Chondrocyte (in vitro differentiated cells): ENCODE measurements around the gene TRDN. TPM values are rescaled to one million over a fixed set of nuclear protein-coding genes. Genes with fewer than 3 reads are reported as not detected.

Experiments used
- DNase-seq: peaks from one replicate; pipeline ENCODE4 v3.0.0; 2021; ENCODE audit warnings: mixed read lengths, low spot score
- H3K27ac Mint-ChIP-seq: one replicate; pipeline ENCODE4 v1.8.0; 2021; ENCODE audit warnings: mild to moderate bottlenecking, moderate library complexity, mixed read lengths; ENCODE audit not compliant: unreplicated experiment
- H3K27me3 Mint-ChIP-seq: 2 replicates; pipeline ENCODE4 v1.8.0; 2021; ENCODE audit warnings: low read depth, mixed read lengths
- H3K36me3 Mint-ChIP-seq: 2 replicates; pipeline ENCODE4 v1.8.0; 2021; ENCODE audit warnings: low read depth, mixed read lengths
- H3K4me1 Mint-ChIP-seq: 2 replicates; pipeline ENCODE4 v1.8.0; 2021; ENCODE audit warnings: low read depth, mild to moderate bottlenecking, mixed read lengths
- H3K4me3 Mint-ChIP-seq: one replicate; pipeline ENCODE4 v1.8.0; 2021; ENCODE audit warnings: mild to moderate bottlenecking, moderate library complexity, mixed read lengths; ENCODE audit not compliant: unreplicated experiment
- H3K9me3 Mint-ChIP-seq: 2 replicates; pipeline ENCODE4 v1.8.0; 2021; ENCODE audit warnings: low read depth, mixed read lengths
- total RNA-seq: library from RNA; stranded (reverse); gene quantifications from 3 replicates; pipeline ENCODE4 v1.2.1, GENCODE V29; 2021
- TF ChIP-seq, protein P1 (sequence below): fragments of 200-600 bp; sonication (generic); IDR thresholded peaks from 2 replicates; pipeline ENCODE4 v1.5.0; 2021; ENCODE audit warnings: antibody characterized with exemption, mild to moderate bottlenecking, moderate library complexity

Gene TRDN
- total RNA-seq, 1 donor from 2014 or later = not detected

DNA sequence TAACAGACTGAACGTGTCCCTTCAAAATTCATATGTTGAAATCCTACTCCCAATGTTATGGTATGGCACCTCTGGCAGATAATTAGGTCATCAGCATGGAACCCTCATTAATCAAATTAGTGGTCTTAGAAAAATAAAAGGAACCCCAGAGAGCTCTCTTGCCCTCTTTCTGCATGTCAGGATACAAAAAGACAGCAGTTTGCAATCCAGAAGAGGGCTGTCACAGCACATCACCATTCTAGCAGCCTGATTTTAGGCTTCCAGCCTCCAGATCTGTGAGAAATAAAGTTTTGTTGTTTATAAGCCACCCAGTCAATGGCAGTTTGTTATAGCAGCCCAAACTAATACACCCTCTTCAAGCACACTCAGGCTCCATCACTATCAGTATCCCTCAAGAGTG, 292.9 kb downstream of the TRDN start:
- Mint-ChIP-seq H3K4me3 (no peak overlapping the region), H3K9me3 (no peaks in the 10 kb centered on the region), H3K27ac (no peak overlapping the region), H3K36me3 (no peaks in the 10 kb centered on the region), H3K27me3 (peaks cover 37% of the 10 kb centered on the region), H3K4me1 (no peaks in the 10 kb centered on the region)
- no peak for DNase-seq
- TF ChIP-seq, protein P1, sequence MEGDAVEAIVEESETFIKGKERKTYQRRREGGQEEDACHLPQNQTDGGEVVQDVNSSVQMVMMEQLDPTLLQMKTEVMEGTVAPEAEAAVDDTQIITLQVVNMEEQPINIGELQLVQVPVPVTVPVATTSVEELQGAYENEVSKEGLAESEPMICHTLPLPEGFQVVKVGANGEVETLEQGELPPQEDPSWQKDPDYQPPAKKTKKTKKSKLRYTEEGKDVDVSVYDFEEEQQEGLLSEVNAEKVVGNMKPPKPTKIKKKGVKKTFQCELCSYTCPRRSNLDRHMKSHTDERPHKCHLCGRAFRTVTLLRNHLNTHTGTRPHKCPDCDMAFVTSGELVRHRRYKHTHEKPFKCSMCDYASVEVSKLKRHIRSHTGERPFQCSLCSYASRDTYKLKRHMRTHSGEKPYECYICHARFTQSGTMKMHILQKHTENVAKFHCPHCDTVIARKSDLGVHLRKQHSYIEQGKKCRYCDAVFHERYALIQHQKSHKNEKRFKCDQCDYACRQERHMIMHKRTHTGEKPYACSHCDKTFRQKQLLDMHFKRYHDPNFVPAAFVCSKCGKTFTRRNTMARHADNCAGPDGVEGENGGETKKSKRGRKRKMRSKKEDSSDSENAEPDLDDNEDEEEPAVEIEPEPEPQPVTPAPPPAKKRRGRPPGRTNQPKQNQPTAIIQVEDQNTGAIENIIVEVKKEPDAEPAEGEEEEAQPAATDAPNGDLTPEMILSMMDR = no peak

DNA sequence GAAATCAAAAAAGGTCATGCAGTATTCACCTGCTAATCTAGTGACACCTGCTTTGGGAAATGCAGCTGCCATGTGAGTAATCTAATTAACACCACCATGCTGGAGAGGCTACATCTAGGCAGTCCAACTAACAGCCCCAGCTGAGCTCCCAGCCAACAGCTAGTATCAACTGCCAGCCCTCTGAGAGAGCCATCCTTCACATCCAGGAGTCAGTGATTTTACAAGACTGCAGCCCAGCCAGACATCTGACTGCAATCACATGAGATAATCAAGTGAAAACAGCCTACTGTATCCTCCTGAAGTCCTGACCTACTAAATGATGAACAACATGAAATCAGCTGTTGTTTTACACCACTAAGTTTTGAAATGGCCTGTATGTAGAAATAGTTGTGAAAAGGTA, 298.4 kb downstream of the TRDN start:
- no peaks in the 10 kb centered on the region for H3K36me3 Mint-ChIP-seq
- no peak overlapping the region for H3K4me3 Mint-ChIP-seq
- H3K4me1 Mint-ChIP-seq = no peaks in the 10 kb centered on the region
- H3K27ac Mint-ChIP-seq = no peak overlapping the region
- TF ChIP-seq, protein P1 = no peak
- H3K9me3 Mint-ChIP-seq = no peaks in the 10 kb centered on the region
- peaks cover 17% of the 10 kb centered on the region for H3K27me3 Mint-ChIP-seq
- DNase-seq = no peak

DNA sequence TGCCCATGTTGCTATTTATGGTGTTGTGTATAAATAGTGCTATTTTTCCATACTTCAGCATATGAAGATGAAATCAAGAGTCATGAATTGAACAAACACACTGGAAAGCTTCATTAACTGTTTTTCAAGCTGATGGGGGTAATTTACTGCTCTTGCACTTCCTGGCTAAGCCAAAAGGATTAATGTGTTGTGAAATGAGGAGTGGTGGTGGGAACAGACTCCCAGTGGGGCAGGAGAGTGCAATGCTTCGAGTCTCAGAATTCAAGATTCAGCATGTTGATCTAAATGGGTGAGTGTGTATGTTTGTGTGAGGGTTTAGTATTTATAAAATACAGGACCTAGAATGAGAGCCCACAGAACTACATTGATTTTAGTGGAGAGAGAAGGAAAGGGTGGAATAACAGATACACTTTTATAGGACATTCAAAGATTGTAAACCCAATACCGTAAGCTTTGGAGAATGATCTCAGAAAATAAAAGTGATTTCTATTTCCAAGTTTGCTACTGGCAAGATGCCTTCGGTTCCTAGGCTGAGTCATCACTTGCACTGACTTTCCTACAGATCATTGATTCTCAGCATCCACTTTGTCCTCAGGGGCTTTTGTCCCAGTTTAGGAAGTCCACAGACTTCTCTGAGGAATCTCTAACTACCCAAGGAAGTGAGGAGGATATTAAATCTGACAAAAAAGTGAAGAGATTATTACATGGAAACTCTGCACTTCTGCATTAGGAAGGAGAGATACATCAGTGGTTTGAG, 303.6 kb downstream of the TRDN start:
- no peak overlapping the region for H3K27ac Mint-ChIP-seq
- peaks cover 17% of the 10 kb centered on the region for H3K27me3 Mint-ChIP-seq
- no peaks in the 10 kb centered on the region for H3K36me3 Mint-ChIP-seq
- TF ChIP-seq, protein P1 = no peak
- H3K4me3 Mint-ChIP-seq = no peak overlapping the region
- H3K4me1 Mint-ChIP-seq = no peaks in the 10 kb centered on the region
- H3K9me3 Mint-ChIP-seq = no peaks in the 10 kb centered on the region
- DNase-seq = no peak

DNA sequence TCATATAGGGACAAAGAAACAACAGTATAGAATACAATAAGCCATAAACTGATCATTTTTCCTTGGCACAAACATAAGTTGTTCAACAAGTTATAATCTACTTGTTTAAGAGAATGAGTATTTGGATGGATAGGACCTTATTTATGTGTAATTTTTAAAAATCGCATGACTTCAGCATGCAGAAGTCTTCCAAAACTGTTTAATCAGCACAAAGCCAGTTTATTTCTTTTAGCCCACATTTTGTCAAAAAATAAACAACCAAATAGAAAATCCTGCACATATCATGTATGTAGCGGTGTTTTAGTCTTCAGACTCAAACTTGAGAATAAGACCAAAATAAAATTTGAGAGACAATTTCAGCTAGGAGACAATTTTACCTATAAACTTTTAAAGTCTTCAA, 304.7 kb downstream of the TRDN start:
- Mint-ChIP-seq H3K4me3 (no peak overlapping the region), H3K9me3 (no peaks in the 10 kb centered on the region), H3K4me1 (no peaks in the 10 kb centered on the region), H3K36me3 (no peaks in the 10 kb centered on the region), H3K27ac (no peak overlapping the region), H3K27me3 (peaks cover 19% of the 10 kb centered on the region)
- TF ChIP-seq, protein P1 = no peak
- DNase-seq = no peak

DNA sequence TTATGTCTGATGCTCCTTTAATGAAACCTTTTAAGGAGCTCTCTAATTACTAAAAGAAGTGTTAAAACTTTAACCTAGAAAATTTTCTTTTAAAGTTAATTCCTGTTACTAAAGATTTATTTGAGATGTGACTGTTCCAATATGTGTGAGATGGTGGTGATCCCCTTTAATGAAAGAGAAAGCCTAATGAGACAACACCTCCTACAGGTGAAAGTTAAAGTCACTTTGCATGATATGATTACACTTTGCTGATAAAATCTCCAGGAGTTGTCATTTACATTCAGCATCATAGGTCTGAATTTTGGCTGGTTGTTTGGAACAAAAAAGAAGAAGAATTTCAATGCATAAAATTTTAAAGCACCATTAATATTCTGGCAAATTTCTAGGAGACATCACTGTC, 307.4 kb downstream of the TRDN start:
- H3K36me3 Mint-ChIP-seq = no peaks in the 10 kb centered on the region
- no peak overlapping the region for H3K27ac Mint-ChIP-seq
- peaks cover 22% of the 10 kb centered on the region for H3K27me3 Mint-ChIP-seq
- H3K4me3 Mint-ChIP-seq = no peak overlapping the region
- no peaks in the 10 kb centered on the region for H3K9me3 Mint-ChIP-seq
- DNase-seq = no peak
- no peaks in the 10 kb centered on the region for H3K4me1 Mint-ChIP-seq
- TF ChIP-seq, protein P1 = no peak
